Measurements from ENCODE around the gene POLR2B.

POLR2B gene

GRCh38 chr4:57065730-57066482 is 87.2 kb downstream of the POLR2B start:
- H3K4me3 ChIP-seq (ENCODE audit: low read depth, low read length): no peak overlapping the region
- DNase-seq (ENCODE audit: low read depth): no peak
- TF ChIP-seq, protein P1, sequence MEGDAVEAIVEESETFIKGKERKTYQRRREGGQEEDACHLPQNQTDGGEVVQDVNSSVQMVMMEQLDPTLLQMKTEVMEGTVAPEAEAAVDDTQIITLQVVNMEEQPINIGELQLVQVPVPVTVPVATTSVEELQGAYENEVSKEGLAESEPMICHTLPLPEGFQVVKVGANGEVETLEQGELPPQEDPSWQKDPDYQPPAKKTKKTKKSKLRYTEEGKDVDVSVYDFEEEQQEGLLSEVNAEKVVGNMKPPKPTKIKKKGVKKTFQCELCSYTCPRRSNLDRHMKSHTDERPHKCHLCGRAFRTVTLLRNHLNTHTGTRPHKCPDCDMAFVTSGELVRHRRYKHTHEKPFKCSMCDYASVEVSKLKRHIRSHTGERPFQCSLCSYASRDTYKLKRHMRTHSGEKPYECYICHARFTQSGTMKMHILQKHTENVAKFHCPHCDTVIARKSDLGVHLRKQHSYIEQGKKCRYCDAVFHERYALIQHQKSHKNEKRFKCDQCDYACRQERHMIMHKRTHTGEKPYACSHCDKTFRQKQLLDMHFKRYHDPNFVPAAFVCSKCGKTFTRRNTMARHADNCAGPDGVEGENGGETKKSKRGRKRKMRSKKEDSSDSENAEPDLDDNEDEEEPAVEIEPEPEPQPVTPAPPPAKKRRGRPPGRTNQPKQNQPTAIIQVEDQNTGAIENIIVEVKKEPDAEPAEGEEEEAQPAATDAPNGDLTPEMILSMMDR (IDR thresholded peaks at IDR 0.05; ENCODE audit: control insufficient read depth, extremely low read depth, insufficient read depth): no peak

DNA sequence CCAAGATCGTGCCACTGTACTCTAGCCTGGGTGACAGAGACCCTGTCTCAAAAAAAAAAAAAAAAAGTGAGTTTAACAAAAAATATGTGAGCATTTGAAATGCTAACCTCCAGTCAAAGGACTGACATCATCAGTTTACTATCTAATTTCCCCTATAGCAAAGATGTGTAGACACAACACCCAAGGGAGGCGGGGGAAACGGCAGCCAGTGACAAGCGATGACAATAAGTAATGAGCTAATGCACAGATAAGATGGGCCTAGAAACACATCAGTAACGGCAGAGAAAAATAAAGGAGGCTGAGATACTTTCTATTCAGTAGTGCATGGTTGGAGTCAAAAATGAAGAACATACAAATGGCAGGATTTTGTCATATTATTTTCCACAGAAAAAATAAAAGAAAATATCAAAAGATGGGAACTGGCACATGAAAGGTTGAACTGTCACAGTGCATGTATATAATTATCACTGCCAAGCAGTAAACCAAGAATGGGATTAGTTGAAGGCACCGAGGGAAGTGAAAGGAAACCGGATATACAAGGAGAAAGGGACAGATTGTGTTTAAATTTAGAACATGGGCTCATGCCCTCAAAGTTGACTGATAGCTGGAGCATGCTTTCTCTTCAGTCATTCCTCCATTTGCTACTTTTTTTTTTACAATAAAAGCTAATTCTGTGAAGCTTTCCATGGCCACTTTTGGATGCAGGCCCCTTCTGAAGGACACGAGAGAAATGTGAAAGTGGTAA is 89.7 kb downstream of the POLR2B start:
- no peak for DNase-seq (ENCODE audit: low read depth)
- TF ChIP-seq, protein P1 (IDR thresholded peaks at IDR 0.05; ENCODE audit: control insufficient read depth, extremely low read depth, insufficient read depth): no peak
- no peak overlapping the region for H3K4me3 ChIP-seq (ENCODE audit: low read depth, low read length)

DNA sequence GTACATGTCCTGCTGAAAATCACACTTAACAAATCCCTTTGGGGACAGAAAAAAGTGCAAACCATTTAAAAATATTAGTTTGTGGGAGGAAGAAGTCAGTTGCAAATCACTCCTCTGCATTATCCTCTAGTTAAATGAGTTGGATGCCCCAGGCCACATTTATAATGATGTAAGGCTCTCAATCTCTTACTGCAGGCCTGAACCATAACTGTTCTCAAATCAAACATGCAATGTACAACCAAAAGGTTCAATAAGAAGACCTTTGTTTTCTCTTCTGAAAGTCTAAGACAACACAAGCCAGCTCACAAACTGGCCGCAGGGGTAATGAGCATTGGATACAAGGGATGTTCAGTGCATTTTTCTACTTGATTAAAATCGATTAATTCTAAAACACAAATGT is 91.8 kb downstream of the POLR2B start:
- H3K4me3 ChIP-seq (ENCODE audit: low read depth, low read length): no peak overlapping the region
- no peak for DNase-seq (ENCODE audit: low read depth)
- TF ChIP-seq, protein P1 (IDR thresholded peaks at IDR 0.05; ENCODE audit: control insufficient read depth, extremely low read depth, insufficient read depth): no peak

DNA sequence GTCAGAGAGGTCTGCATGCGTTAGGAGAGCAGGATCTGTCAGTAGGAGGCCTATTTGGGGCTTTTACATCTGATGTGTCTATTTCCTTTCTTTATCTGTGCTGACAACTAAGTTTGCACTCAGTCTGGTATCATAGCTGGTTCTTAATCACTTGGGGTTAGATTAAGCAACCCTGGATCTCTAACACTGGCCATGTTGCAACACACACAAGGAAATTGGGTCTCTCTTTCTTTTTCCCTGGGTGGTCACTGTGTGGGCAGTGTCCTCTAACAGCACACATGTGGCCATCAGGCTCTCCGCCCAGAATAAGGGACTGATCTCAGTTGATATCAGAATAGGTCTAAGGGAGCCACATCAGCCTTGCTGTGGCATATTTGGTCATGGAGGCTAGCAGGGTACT is 92.6 kb downstream of the POLR2B start:
- no peak for DNase-seq (ENCODE audit: low read depth)
- H3K4me3 ChIP-seq (ENCODE audit: low read depth, low read length): no peak overlapping the region
- TF ChIP-seq, protein P1 (IDR thresholded peaks at IDR 0.05; ENCODE audit: control insufficient read depth, extremely low read depth, insufficient read depth): no peak

DNA sequence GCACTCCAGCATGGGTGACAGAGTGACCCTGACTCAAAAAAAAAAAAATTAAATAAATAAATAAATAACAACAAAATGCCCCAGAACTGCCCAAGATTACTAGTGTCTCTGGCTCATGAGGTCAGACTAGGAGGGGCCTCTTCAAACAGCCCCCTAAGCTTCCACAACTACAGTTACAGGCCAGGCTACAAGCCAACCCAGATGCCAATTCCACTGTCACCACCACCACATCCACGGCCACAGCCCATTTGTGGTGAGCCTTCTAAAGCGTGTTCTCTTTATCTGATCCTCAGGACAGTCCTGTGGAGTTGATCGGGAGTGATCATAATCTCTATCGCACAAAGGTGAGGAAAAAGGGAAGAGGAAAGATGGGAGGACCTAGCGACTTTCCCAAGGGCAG is 94.9 kb downstream of the POLR2B start:
- H3K4me3 ChIP-seq (ENCODE audit: low read depth, low read length): no peak overlapping the region
- TF ChIP-seq, protein P1 (IDR thresholded peaks at IDR 0.05; ENCODE audit: control insufficient read depth, extremely low read depth, insufficient read depth): no peak
- no peak for DNase-seq (ENCODE audit: low read depth)

GRCh38 chr4:57074744-57075143 is 96.0 kb downstream of the POLR2B start:
- no peak for DNase-seq (ENCODE audit: low read depth)
- TF ChIP-seq, protein P1 (IDR thresholded peaks at IDR 0.05; ENCODE audit: control insufficient read depth, extremely low read depth, insufficient read depth): no peak
- no peak overlapping the region for H3K4me3 ChIP-seq (ENCODE audit: low read depth, low read length)

Measured in LNCaP clone FGC (cell line).